DOHH2 (cell line): ENCODE results near the gene GLOD5.

Experiments used
- H3F3A ChIP-seq: fragments of 200-600 bp; sonication (generic), shearing (Covaris generic); 2 replicates; pipeline ENCODE4 v1.6.0; 2016; ENCODE audit warnings: antibody characterized with exemption, mild to moderate bottlenecking; ENCODE audit not compliant: control insufficient read depth, insufficient read depth
- H3K27ac ChIP-seq: fragments of 200-600 bp; sonication (generic); 2 replicates; pipeline ENCODE4 v1.5.1; 2014; ENCODE audit warnings: low read depth, mild to moderate bottlenecking, low read length, moderate library complexity
- H3K27me3 ChIP-seq: fragments of 200-600 bp; sonication (generic); 2 replicates; pipeline ENCODE4 v1.6.1; 2014; ENCODE audit warnings: mild to moderate bottlenecking, low read length, mixed read lengths; ENCODE audit not compliant: control insufficient read depth
- H3K36me3 ChIP-seq: fragments of 200-600 bp; sonication (generic); 2 replicates; pipeline ENCODE4 v1.6.1; 2014; ENCODE audit warnings: mild to moderate bottlenecking, low read length, moderate library complexity, mixed read lengths; ENCODE audit not compliant: control insufficient read depth
- H3K4me1 ChIP-seq: fragments of 200-600 bp; sonication (generic); 2 replicates; pipeline ENCODE4 v1.6.1; 2014; ENCODE audit warnings: mild to moderate bottlenecking, low read length, mixed read lengths; ENCODE audit not compliant: control insufficient read depth
- H3K4me2 ChIP-seq: fragments of 200-600 bp; sonication (generic); 2 replicates; pipeline ENCODE4 v1.6.0; 2014; ENCODE audit warnings: mild to moderate bottlenecking, low read length, moderate library complexity
- H3K4me3 ChIP-seq: fragments of 200-600 bp; sonication (generic); 2 replicates; pipeline ENCODE4 v1.5.1; 2014; ENCODE audit warnings: mild to moderate bottlenecking, low read length, mixed read lengths
- H3K79me2 ChIP-seq: fragments of 200-600 bp; sonication (generic); 2 replicates; pipeline ENCODE4 v1.6.1; 2014; ENCODE audit warnings: mild to moderate bottlenecking, low read length, mixed read lengths; ENCODE audit not compliant: control insufficient read depth
- H3K9me2 ChIP-seq: fragments of 200-600 bp; sonication (generic); replicated peaks from 2 replicates; pipeline ENCODE4 v1.6.1; 2014; ENCODE audit warnings: mild to moderate bottlenecking, low read length, mixed read lengths; ENCODE audit not compliant: control insufficient read depth
- H3K9me3 ChIP-seq: fragments of 200-600 bp; sonication (generic); 2 replicates; pipeline ENCODE4 v1.6.1; 2014; ENCODE audit warnings: antibody characterized with exemption, low read length, mixed read lengths; ENCODE audit not compliant: control insufficient read depth, insufficient read depth
- H4K20me1 ChIP-seq: fragments of 200-600 bp; sonication (generic); 2 replicates; pipeline ENCODE4 v1.6.0; 2014; ENCODE audit warnings: low read depth, mild to moderate bottlenecking, antibody characterized with exemption, low read length, moderate library complexity; ENCODE audit not compliant: control insufficient read depth, insufficient read depth
- CTCF ChIP-seq: fragments of 200-600 bp; sonication (generic); IDR thresholded peaks from one replicate; pipeline ENCODE4 v1.5.1; 2014; ENCODE audit warnings: antibody characterized with exemption, mild to moderate bottlenecking, low read depth, low read length; ENCODE audit not compliant: poor library complexity, severe bottlenecking
- EZH2phosphoT487 ChIP-seq: fragments of 200-600 bp; sonication (generic); IDR thresholded peaks from 2 replicates; pipeline ENCODE4 v1.6.1; 2017; ENCODE audit warnings: borderline replicate concordance, mild to moderate bottlenecking, antibody characterized with exemption, low read length, moderate library complexity, mixed read lengths

Gene GLOD5

DNA sequence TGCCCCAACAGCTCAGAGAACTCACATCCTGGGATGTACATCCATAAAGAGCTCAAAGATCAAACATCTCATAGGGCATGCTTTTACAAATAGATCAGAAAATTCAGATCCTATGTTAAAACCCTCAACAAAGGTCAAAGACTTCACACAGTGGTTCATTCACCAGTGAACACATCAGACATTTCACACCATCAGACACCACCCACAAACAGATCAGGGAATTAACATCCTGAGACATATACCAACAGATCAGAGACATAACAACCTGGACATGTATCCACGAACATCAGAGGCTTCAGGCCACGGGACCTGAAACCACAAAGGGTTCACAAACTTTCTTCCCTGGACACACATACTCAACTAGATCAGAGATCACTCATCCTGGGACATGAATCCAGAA lies 41.6 kb upstream of the GLOD5 start:
- no peaks in the 10 kb centered on the region for H3K36me3 ChIP-seq
- no peak overlapping the region for H3K4me2 ChIP-seq
- no peaks in the 10 kb centered on the region for H3K4me1 ChIP-seq
- H3F3A ChIP-seq: no peaks in the 10 kb centered on the region
- H4K20me1 ChIP-seq: no peaks in the 10 kb centered on the region
- H3K9me3 ChIP-seq: no peaks in the 10 kb centered on the region
- TF ChIP-seq EZH2phosphoT487 (no peak), CTCF (no peak)
- no peaks in the 10 kb centered on the region for H3K79me2 ChIP-seq
- no peak overlapping the region for H3K27ac ChIP-seq
- H3K27me3 ChIP-seq: no peaks in the 10 kb centered on the region
- H3K9me2 ChIP-seq: no peaks in the 10 kb centered on the region
- no peak overlapping the region for H3K4me3 ChIP-seq

DNA sequence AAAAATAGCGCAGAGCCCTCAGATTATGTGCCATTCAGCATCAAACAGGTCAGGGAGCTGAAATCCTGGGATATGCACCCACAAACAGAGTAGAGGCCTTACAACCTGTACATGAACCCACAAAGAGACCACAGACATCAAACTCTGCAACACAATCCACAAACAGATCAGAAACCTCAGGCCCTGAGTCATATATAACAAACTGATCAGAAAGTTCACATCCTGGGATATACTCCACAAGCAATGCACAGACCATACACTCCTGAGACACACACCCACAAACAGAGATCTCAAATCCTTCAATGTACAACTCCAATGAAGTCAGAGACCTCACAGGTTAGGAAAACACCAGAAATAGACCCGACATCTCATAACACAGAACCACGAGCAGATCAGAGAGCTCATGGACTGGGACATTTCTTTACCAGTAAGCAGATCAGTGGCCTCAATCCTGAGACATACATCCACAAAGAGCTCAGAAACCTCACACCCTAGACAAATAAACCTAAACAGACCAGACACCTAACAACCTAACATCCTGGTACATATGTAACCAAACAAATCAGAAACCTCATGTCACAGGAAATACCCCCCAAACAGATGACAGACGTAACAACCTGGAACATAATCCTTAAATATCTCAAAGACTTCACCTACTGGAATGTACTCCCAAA lies 40.8 kb upstream of the GLOD5 start:
- no peak overlapping the region for H3K27ac ChIP-seq
- no peaks in the 10 kb centered on the region for H3K79me2 ChIP-seq
- H3K27me3 ChIP-seq: no peaks in the 10 kb centered on the region
- TF ChIP-seq CTCF (no peak), EZH2phosphoT487 (no peak)
- H3K4me1 ChIP-seq: no peaks in the 10 kb centered on the region
- H3K9me2 ChIP-seq: no peaks in the 10 kb centered on the region
- no peaks in the 10 kb centered on the region for H3F3A ChIP-seq
- no peak overlapping the region for H3K4me2 ChIP-seq
- no peak overlapping the region for H3K4me3 ChIP-seq
- H3K9me3 ChIP-seq: no peaks in the 10 kb centered on the region
- H4K20me1 ChIP-seq: no peaks in the 10 kb centered on the region
- no peaks in the 10 kb centered on the region for H3K36me3 ChIP-seq

- no peaks in the 10 kb centered on the region for H3K79me2 ChIP-seq
- no peak overlapping the region for H3K27ac ChIP-seq
- H4K20me1 ChIP-seq: no peaks in the 10 kb centered on the region
- H3F3A ChIP-seq: no peaks in the 10 kb centered on the region
- no peak overlapping the region for H3K4me3 ChIP-seq
- H3K9me2 ChIP-seq: no peaks in the 10 kb centered on the region
- TF ChIP-seq CTCF (no peak), EZH2phosphoT487 (no peak)
- H3K27me3 ChIP-seq: no peaks in the 10 kb centered on the region
- no peaks in the 10 kb centered on the region for H3K4me1 ChIP-seq
- no peaks in the 10 kb centered on the region for H3K9me3 ChIP-seq
- no peaks in the 10 kb centered on the region for H3K36me3 ChIP-seq
- H3K4me2 ChIP-seq: no peak overlapping the region
Measured at GRCh38 chrX:48721916-48722315, 39.6 kb upstream of the GLOD5 start.
